HepG2 (cell line): ENCODE measurements around the gene CHAF1A. TPM values are rescaled to one million over a fixed set of nuclear protein-coding genes. Genes with fewer than 3 reads are reported as not detected.

Experiments
- AHDC1 ChIP-seq: sonication (generic); formaldehyde crosslinking; IDR thresholded peaks from 2 replicates; pipeline ENCODE4 v1.5.1; 2020; ENCODE audit warnings: mild to moderate bottlenecking, missing genetic modification reagents, borderline replicate concordance
- AHR ChIP-seq: IDR thresholded peaks from 2 replicates; pipeline ENCODE4 v1.6.1; 2018; ENCODE audit warnings: missing genetic modification reagents, missing compliant biosample characterization
- CENPT ChIP-seq: sonication (generic); formaldehyde crosslinking; IDR thresholded peaks from 2 replicates; pipeline ENCODE4 v1.8.0; 2022; ENCODE audit warnings: low read depth, mild to moderate bottlenecking, moderate library complexity, missing genetic modification reagents
- FOXJ3 ChIP-seq: sonication (generic); formaldehyde crosslinking; IDR thresholded peaks from 2 replicates; pipeline ENCODE4 v1.4.0; 2020; ENCODE audit warnings: missing genetic modification reagents, mild to moderate bottlenecking, borderline replicate concordance
- FOXO1 ChIP-seq: sonication (generic); formaldehyde crosslinking; IDR thresholded peaks from 2 replicates; pipeline ENCODE4 v1.4.0; 2020; ENCODE audit warnings: missing genetic modification reagents
- HNF1B ChIP-seq: sonication (generic); formaldehyde crosslinking; IDR thresholded peaks from 2 replicates; pipeline ENCODE4 v1.5.1; 2020; ENCODE audit warnings: mild to moderate bottlenecking, moderate library complexity, missing genetic modification reagents
- HOXA7 ChIP-seq: sonication (generic); formaldehyde crosslinking; IDR thresholded peaks from 2 replicates; pipeline ENCODE4 v1.8.1; 2022; ENCODE audit warnings: mild to moderate bottlenecking, missing genetic modification reagents, moderate library complexity
- MAF1 ChIP-seq: sonication (generic); formaldehyde crosslinking; IDR thresholded peaks from 2 replicates; pipeline ENCODE4 v1.5.0; 2020; ENCODE audit warnings: missing genetic modification reagents, borderline replicate concordance
- NKX3-1 ChIP-seq: sonication (generic); formaldehyde crosslinking; IDR thresholded peaks from 2 replicates; pipeline ENCODE4 v1.5.0; 2020; ENCODE audit warnings: missing genetic modification reagents
- RBM22 ChIP-seq: fragments of 200-400 bp; formaldehyde crosslinking; optimal IDR thresholded peaks from 2 replicates; pipeline ENCODE3; 2017; ENCODE audit warnings: mild to moderate bottlenecking, low read length, moderate library complexity
- ZBTB38 ChIP-seq: sonication (generic); formaldehyde crosslinking; IDR thresholded peaks from 2 replicates; pipeline ENCODE4 v1.5.1; 2020; ENCODE audit warnings: mild to moderate bottlenecking, missing genetic modification reagents
- ZFX ChIP-seq: sonication (generic); formaldehyde crosslinking; IDR thresholded peaks from 2 replicates; pipeline ENCODE4 v1.4.0; 2020; ENCODE audit warnings: mild to moderate bottlenecking, low read depth, missing genetic modification reagents, moderate library complexity
- ZMYM2 ChIP-seq: sonication (generic); formaldehyde crosslinking; IDR thresholded peaks from 2 replicates; pipeline ENCODE4 v1.8.0; 2022; ENCODE audit warnings: mild to moderate bottlenecking, missing genetic modification reagents
- ZNF3 ChIP-seq: IDR thresholded peaks from 2 replicates; pipeline ENCODE4 v1.7.0; 2017; ENCODE audit warnings: inconsistent platforms
- ZNF362 ChIP-seq: sonication (generic); formaldehyde crosslinking; IDR thresholded peaks from 2 replicates; pipeline ENCODE4 v1.4.0; 2020; ENCODE audit warnings: missing genetic modification reagents, mild to moderate bottlenecking, borderline replicate concordance
- ZNF788 ChIP-seq: sonication (generic); formaldehyde crosslinking; IDR thresholded peaks from 2 replicates; pipeline ENCODE4 v1.5.0; 2020; ENCODE audit warnings: mild to moderate bottlenecking, missing genetic modification reagents, borderline replicate concordance
- ZNF790 ChIP-seq: sonication (generic); formaldehyde crosslinking; IDR thresholded peaks from 2 replicates; pipeline ENCODE4 v1.8.0; 2022; ENCODE audit warnings: missing genetic modification reagents, mild to moderate bottlenecking, borderline replicate concordance
- ZNF839 ChIP-seq: sonication (generic); formaldehyde crosslinking; IDR thresholded peaks from 2 replicates; pipeline ENCODE4 v1.4.0; 2020; ENCODE audit warnings: missing genetic modification reagents, mild to moderate bottlenecking, borderline replicate concordance
- ZUFSP ChIP-seq: sonication (generic); formaldehyde crosslinking; IDR thresholded peaks from 2 replicates; pipeline ENCODE4 v1.9.0; 2021; ENCODE audit warnings: missing genetic modification reagents, mild to moderate bottlenecking, borderline replicate concordance
- polyA plus RNA-seq, 8 experiments: library from polyadenylated mRNA; depleted of rRNA in 3 of 8; stranded (reverse) in 7 of 8; unstranded in 1 of 8; fragments of >200 nt; fragmentation: Illumina TruSeq in 4 of 8; extraction: Trizol in 4 of 8; gene quantifications; 2 replicates each; pipeline versions ENCODE4 v1.2.1 to v1.2.3, GENCODE V29; 2011 to 2016; ENCODE audit warnings: low read depth in 4 of 8, missing spikeins in 1 of 8, mixed read lengths in 1 of 8; ENCODE audit not compliant: insufficient read depth in 1 of 8
- total RNA-seq, 5 experiments: library from RNA; depleted of rRNA; stranded (reverse); fragments of >200 nt; fragmentation: Illumina TruSeq; extraction: Trizol; gene quantifications; 2 replicates each; pipeline ENCODE4 v1.2.3, GENCODE V29; 2016; ENCODE audit warnings: low read depth in 1 of 5

The CHAF1A gene
- total and polyA plus RNA-seq, 2 of the 13 experiments (the other 11 are each of a cell fraction or from before 2014, with no cell fraction given): 11.0 to 34.8 TPM

GRCh38 chr19:4360641-4361151, 41.7 kb upstream of the CHAF1A start (continued):
- TF ChIP-seq HNF1B (CRISPR knock-in tag): no peak
- TF ChIP-seq AHDC1: no peak
- no peak for TF ChIP-seq AHR (CRISPR knock-in tag)
- TF ChIP-seq MAF1: no peak
- TF ChIP-seq CENPT: no peak
- no peak for TF ChIP-seq ZNF3 (CRISPR knock-in tag)
- TF ChIP-seq ZBTB38 (CRISPR knock-in tag): 0 out of 2 replicates have a peak, but pooled peaks have one; percentile 36
- TF ChIP-seq FOXO1 (CRISPR knock-in tag): no peak
- TF ChIP-seq ZNF790 (CRISPR knock-in tag): no peak
- no peak for TF ChIP-seq ZNF362 (CRISPR knock-in tag)
- TF ChIP-seq ZNF788 (CRISPR knock-in tag): no peak
- TF ChIP-seq ZUFSP (CRISPR knock-in tag): no peak
- no peak for TF ChIP-seq ZNF839
- TF ChIP-seq NKX3-1 (CRISPR knock-in tag): no peak
- no peak for TF ChIP-seq ZFX (CRISPR knock-in tag)
- peak; percentile 88 for TF ChIP-seq RBM22
- no peak for TF ChIP-seq ZMYM2 (CRISPR knock-in tag)
- TF ChIP-seq FOXJ3: no peak
- no peak for TF ChIP-seq HOXA7 (CRISPR knock-in tag)
